ENCODE data around the gene MTG1.
"Not testable (repeated sequence)": the region's sequence is repeated elsewhere in the genome, so short reads cannot be mapped to it uniquely, and the experiment has no call there.

Gene MTG1

GRCh38 chr10:133424601-133425000 is 30.6 kb downstream of the MTG1 start, which contains the start of gene SPRN:
Gene SPRN (minus strand): TSS chr10:133424625. CDS start chr10:133423681, 944 bp downstream.
- not testable (repeated sequence) for DNase-seq (ENCODE audit: low read depth in 1 of 2, low spot score in 1 of 2); H3K27ac ChIP-seq (replicated peaks); H3K27me3 ChIP-seq (ENCODE audit: insufficient read depth, poor library complexity, severe bottlenecking); H3K4me3 ChIP-seq (replicated peaks; ENCODE audit: insufficient read depth, low read length)

- not testable (repeated sequence) for DNase-seq (ENCODE audit: low read depth in 1 of 2, low spot score in 1 of 2); H3K27ac ChIP-seq (replicated peaks); H3K4me3 ChIP-seq (replicated peaks; ENCODE audit: insufficient read depth, low read length); H3K27me3 ChIP-seq (ENCODE audit: insufficient read depth, poor library complexity, severe bottlenecking)
These were observed 35.6 kb downstream of the MTG1 start for GRCh38 chr10:133429571-133429970.

- not testable (repeated sequence) for DNase-seq (ENCODE audit: low read depth in 1 of 2, low spot score in 1 of 2); H3K4me3 ChIP-seq (replicated peaks; ENCODE audit: insufficient read depth, low read length); H3K27ac ChIP-seq (replicated peaks); H3K27me3 ChIP-seq (ENCODE audit: insufficient read depth, poor library complexity, severe bottlenecking)
These were observed 38.1 kb downstream of the MTG1 start for GRCh38 chr10:133431888-133432613.

GRCh38 chr10:133432789-133433188 is 38.8 kb downstream of the MTG1 start:
- not testable (repeated sequence) for H3K4me3 ChIP-seq (replicated peaks; ENCODE audit: insufficient read depth, low read length); H3K27ac ChIP-seq (replicated peaks); DNase-seq (ENCODE audit: low read depth in 1 of 2, low spot score in 1 of 2)

GRCh38 chr10:133438711-133439273 is 44.8 kb downstream of the MTG1 start:
- peak; percentile 20 for TF ChIP-seq CTCF (IDR thresholded peaks at IDR 0.05; ENCODE audit: insufficient read depth, low read length)
- TF ChIP-seq GABPA (IDR thresholded peaks at IDR 0.05; ENCODE audit: low read depth), result no peak
- H3K4me3 ChIP-seq (replicated peaks; ENCODE audit: insufficient read depth, low read length), result no peak overlapping the region
- no peaks in the 10 kb centered on the region for H3K27me3 ChIP-seq (ENCODE audit: insufficient read depth, poor library complexity, severe bottlenecking)
- no peak overlapping the region for H3K27ac ChIP-seq (replicated peaks)
- DNase-seq (ENCODE audit: low read depth in 1 of 2, low spot score in 1 of 2), result peak; percentile 27 to 49

More at GRCh38 chr10:133432789-133433188, 38.8 kb downstream of the MTG1 start:
- H3K27me3 ChIP-seq (ENCODE audit: insufficient read depth, poor library complexity, severe bottlenecking), result not testable (repeated sequence)

- no peak for TF ChIP-seq GABPA (IDR thresholded peaks at IDR 0.05; ENCODE audit: low read depth)
- TF ChIP-seq CTCF (IDR thresholded peaks at IDR 0.05; ENCODE audit: insufficient read depth, low read length), result no peak
- TF ChIP-seq POLR2AphosphoS5 (IDR thresholded peaks at IDR 0.05; ENCODE audit: low read depth), result no peak
- no peak for TF ChIP-seq REST (IDR thresholded peaks at IDR 0.05; ENCODE audit: insufficient replicate concordance, low read depth)
- no peak for TF ChIP-seq SPI1 (IDR thresholded peaks at IDR 0.05; ENCODE audit: borderline replicate concordance, low read depth)
- no peak overlapping the region for H3K4me3 ChIP-seq (replicated peaks; ENCODE audit: insufficient read depth, low read length)
- H3K27ac ChIP-seq (replicated peaks), result no peak overlapping the region
- H3K27me3 ChIP-seq (ENCODE audit: insufficient read depth, poor library complexity, severe bottlenecking), result no peaks in the 10 kb centered on the region
- DNase-seq (ENCODE audit: low read depth in 1 of 2, low spot score in 1 of 2), result no peak
These were observed 45.8 kb downstream of the MTG1 start for GRCh38 chr10:133439517-133440461.

Data from HL-60 (cell line).